ENCODE measurements around the gene OR6J1. TPM values are rescaled to one million over a fixed set of nuclear protein-coding genes. Genes with fewer than 3 reads are reported as not detected.
"Not testable (repeated sequence)": the region's sequence is repeated elsewhere in the genome, so short reads cannot be mapped to it uniquely, and the experiment has no call there.

The OR6J1 gene
- not detected in 2 replicates for total RNA-seq (2014; rRNA removed)
- not detected for polyA plus RNA-seq (2012)

DNA sequence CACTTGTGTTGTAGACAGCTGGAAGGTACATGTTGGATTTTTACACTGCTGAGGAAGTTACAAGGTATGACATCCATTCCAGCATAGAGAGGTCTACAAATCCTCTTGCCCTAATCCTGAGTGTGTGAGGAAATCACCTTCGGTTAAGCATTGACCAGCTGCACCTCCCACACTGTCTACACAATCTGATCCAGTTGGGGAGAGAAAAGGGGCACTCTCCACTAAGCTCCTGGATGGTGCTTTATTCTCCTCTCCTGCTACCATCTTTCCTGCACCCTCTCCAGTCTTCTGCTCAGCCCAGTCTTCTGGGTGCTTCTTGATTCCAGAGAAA lies at the start of gene OR6J1:
Gene OR6J1 (minus strand): TSS at position 48 of the 331 bp plus-strand sequence. CDS start 9,541 bp downstream, outside the sequence.
- no peak for DNase-seq (ENCODE audit: low read depth)

DNA sequence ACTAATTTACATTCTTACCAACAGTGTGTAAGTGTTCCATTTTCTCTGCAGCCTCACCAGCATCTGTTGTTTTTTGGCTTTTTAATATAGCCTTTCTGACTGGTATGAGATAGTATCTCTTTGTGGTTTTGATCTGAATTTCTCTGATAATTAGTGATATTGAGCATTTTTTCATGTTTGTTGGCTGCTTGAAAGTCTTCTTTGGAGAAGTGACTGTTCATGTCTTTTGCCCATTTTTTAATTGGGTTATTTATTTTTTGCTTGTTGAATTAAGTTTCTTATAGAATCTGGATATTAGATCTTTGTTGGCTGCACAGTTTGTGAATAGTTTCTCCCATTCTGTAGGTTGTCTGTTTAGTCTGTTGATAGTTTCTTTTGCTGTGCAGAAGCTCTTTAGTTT lies 48.0 kb upstream of the OR6J1 start:
- no peak for DNase-seq (ENCODE audit: low read depth)

DNA sequence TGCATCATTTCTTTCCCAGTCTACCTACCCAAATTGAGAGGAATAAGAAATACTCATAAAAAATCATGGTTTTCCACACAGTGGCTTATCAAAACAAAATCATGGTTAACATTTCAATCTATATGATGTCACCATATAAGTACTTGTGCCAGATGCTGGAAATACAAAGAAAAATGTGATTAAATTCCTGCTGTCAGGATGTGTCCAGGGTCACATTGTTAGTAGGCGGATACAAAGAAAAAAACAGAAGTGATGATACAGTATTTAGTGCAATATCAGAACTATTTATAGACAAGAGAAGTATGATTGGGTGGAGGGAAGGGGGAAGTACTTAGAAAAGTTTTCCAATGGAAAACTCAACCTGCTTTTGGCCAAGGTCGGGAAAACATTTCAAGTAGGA lies 47.0 kb upstream of the OR6J1 start:
- peak; percentile 77 for DNase-seq (ENCODE audit: low read depth)

DNA sequence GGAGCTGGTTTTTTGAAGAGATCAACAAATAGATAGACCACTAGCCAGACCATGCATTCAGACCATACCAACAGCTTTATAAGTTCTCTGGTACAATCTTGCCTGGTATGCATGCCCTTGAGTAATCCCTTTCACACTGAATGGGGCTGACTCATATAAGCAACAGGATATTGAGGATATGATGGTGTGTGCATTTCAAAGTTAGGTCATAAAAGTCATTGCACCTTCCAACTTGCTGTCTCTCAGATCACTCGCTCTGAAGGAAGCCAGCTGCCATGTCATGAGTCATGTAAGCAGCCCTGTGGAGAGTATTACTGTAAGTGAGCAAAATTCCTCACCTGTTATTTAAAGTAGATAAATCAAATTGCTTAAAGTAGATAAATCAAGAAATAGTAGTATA lies 45.0 kb upstream of the OR6J1 start:
- DNase-seq (ENCODE audit: low read depth): peak; percentile 99

DNA sequence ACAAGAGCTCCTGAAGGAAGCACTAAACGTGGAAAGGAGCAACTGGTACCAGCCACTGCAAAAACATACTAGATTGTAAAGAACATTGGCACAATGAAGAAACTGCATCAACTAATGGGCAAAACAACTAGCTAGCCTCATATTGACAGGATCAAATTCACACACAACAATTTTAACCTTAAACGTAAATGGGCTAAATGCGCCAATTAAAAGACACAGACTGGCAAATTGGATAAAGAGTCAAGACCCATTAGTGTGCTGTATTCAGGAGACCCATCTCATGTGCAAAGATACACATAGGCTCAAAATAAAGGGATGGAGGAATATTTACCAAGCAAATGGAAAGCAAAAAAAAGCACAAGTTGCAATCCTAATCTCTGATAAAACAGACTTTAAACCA lies 43.8 kb upstream of the OR6J1 start:
- DNase-seq (ENCODE audit: low read depth): not testable (repeated sequence)

DNA sequence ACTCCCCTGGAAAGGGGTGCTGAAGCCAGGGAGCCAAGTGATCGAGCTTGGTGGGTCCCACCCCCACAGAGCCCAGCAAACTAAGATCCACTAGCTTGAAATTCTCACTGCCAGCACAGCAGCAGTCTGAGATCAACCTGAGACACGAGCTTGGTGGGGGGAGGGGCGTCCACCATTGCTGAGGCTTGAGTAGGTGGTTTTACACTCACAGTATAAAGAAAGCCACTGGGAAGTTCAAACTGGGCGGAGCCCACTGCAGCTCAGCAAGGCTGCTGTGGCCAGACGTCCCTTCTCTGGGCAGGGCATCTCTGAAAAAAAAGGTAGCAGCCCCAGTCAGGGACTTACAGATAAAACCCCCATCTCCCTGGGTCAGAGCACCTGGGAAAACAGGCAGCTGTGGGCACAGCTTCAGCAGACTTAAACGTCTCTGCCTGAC lies 42.0 kb upstream of the OR6J1 start:
- not testable (repeated sequence) for DNase-seq (ENCODE audit: low read depth)

DNA sequence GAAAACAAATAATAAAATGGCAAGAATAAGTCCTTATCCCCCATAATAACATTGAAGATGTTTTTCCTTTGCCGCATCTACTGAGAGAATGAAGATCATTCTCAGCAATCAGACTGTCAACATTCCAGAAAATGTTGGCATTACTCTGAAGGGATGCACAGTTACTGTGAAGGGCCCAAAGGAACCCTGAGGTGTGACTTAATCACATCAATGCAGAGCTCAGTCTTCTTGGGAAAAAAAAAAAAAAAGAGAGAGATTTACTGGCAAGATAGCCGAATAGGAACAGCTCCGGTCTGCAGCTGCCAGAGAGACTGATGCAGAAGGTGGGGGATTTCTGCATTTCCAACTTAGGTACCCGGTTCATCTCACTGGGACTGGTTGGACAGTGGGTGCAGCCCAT lies 41.3 kb upstream of the OR6J1 start:
- DNase-seq (ENCODE audit: low read depth): no peak

DNA sequence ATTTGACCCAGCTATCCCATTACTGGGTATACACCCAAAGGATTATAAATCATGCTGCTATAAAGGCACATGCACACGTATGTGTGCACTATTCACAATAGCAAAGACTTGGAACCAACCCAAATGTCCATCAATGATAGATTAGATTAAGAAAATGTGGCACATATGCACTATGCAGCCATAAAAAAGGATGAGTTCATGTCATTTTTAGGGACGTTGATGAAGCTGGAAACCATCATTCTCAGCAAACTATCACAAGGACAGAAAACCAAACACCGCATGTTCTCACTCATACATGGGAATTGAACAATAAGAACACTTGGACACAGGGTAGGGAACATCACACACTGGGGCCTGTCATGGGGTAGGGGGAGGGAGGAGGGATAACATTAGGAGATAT lies 39.3 kb upstream of the OR6J1 start:
- not testable (repeated sequence) for DNase-seq (ENCODE audit: low read depth)

DNA sequence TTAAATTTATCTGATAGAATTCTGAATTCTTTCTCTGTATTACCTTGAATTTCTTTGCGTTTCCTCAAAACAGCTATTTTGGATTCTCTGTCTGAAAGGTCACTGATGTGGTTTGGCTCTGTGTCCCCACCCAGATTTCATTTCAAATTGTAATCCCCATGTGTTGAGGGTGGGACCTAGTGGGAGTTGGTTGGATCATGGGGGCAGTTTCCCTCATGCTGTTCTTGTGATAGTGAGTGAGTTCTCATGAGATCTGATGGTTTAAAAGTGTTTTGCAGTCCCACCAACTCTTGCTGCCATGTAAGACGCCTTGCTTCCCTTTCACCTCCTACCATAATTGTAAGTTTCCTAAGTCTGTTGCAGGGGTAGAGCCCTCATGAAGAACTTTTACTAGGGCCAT lies 34.1 kb upstream of the OR6J1 start:
- DNase-seq (ENCODE audit: low read depth): no peak

DNA sequence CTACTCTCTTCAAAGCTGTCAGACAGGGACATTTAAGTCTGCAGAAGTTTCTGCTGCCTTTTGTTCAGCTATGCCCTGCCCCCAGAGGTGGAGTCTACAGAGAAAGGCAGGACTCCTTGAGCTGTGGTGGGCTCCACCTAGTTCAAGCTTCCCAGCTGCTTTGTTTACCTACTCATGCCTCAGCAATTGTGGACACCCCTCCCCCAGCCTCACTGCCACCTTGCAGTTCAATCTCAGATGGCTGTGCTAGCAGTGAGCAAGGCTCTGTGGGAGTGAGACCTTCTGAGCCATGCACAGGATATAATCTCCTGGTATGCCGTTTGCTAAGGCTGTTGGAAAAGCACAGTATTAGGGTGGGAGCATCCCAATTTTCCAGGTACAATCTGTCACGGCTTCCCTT lies 33.4 kb upstream of the OR6J1 start:
- DNase-seq (ENCODE audit: low read depth): not testable (repeated sequence)

DNA sequence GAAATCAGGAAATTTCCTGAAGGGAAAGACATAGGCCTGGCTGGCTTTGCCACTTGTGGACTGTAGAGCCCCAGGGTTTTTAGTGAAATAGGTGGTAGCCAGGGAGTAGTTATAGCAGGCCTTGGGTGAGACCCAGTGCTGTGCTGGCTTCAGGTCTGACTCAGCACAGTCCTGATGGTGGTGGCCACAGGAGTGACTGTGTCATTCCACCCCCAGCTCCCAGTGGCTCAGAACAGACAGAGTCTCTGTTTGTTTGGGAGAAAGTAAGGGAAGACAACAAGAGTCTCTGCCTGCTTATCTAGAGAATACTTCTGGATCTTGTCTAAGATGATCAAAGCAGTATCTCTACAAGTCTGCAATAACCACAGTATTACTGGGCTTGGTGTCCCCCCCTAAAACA lies 27.5 kb upstream of the OR6J1 start:
- DNase-seq (ENCODE audit: low read depth): peak; percentile 53

DNA sequence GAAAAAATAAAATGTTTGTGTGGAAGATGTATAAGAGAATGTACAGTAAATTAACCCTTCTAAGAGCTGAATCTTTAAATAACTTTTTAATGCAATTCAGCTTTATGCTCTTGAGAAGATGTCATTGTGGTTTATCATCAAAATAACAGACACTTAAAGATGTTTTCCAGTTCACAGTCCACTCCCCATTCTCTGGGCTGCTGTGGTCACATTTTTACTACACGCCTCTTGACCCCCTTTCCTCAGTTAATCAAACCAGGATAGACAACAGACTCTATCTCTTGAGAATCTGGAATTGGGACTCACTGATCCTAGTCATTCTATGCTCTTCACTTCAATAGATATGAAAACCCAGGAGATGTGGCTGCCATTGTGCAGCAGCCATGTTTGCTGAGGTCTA lies 24.7 kb upstream of the OR6J1 start:
- no peak for DNase-seq (ENCODE audit: low read depth)

DNA sequence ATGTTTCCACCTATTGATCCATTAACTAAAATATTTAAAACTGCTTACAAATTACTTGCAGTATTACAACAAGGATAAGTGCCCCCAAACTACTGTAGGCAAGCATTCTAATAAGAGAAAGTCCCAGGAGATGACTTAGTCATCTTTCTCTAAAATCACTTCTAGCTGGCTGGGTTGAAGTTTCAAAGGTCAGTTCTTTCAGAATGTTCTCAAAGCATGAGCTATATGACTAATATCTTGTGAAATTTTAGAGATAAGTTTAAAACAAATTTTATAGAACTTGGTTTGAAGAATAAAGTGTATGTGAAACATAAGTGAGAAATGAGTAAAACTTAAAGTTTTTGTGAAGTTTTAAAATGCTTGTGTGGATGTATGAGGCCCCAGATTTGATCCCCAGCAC lies 24.3 kb upstream of the OR6J1 start:
- DNase-seq (ENCODE audit: low read depth): peak; percentile 85

DNA sequence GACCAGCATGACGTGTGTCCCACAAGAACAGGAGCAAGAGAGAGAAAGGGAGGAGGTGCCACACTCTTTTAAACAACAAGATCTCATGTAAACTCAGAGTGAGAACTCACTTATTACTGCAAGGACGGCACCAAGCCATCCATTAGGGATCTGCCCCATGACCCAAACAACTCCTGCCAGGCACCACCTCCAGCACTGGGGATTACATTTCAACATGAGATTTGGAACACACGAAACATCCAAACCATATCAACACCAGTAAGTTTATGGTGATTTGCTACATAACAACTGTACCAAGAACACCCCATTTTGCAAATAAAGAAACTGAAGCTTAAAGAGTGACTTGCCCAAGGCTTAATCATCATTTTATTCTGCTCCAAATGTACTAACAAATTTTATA lies 23.7 kb upstream of the OR6J1 start:
- no peak for DNase-seq (ENCODE audit: low read depth)

DNA sequence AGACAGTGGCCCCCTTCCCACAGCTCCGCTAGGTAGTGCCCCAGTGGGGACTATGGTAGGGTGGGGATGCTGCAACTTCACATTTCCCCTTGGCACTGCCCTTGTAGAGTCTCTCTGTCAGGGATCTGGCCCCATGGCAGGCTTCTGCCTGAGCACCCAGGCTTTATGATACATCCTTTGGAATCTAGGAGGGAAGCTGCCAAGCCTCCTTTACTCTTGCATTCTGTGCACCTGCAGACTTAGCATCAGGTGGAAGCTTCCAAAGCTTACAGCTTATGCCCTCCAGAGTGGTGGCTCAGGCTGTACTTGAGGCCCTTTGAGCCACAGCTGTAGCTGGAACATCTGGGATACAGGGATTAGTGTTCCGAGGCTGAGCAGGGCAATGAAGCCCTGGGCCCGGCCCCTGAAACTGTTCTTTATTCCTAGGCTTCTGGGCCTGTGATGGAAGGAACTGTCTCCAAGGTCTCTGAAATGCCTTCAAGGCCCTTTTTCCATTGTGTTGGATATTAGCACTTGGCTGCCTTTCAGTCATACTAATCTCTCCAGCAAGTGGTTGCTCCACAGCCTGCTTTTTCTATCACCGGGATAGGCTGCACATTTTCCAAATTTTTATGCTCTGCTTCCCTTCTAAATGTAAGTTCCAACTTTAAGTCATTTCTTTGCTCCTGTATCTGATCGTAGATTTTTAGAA lies 22.2 kb upstream of the OR6J1 start:
- DNase-seq (ENCODE audit: low read depth): no peak

DNA sequence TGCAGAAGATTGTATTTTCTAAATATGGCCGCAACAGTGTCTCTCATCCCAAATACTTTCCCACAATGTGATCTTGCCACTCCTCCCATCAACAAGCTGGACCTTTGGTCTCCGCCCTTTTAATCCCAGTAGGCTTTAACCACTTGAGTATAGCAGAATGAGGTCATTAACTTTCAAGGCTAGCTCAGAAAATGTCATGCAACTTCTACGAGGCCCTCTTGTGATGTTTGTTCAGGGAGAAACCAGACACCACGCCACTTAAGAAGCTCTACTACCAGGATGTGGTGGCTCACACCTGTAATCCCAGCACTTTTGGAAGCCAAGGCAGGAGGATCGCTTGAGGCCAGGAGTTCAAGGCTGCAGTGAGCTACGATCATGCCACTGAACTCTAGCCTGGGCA lies 20.1 kb upstream of the OR6J1 start:
- DNase-seq (ENCODE audit: low read depth): peak; percentile 64

DNA sequence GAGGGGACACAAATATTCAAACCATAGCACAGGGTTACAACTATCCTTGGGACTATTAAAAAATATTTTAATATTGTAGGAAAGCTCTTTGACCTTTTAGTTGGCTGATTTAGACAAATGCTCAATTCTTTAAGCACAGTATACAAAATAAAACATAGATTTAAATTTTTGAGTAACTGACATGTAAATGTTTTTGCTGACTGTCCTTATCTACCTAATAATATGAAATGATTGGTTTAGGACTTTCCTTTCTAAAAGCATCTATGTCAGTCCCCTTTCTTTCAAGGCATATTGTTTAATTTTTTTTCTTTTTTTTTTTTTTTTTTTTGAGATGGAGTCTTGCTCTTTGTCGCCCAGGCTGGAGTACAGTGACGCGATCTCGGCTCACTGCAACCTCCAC lies 16.5 kb upstream of the OR6J1 start:
- no peak for DNase-seq (ENCODE audit: low read depth)

DNA sequence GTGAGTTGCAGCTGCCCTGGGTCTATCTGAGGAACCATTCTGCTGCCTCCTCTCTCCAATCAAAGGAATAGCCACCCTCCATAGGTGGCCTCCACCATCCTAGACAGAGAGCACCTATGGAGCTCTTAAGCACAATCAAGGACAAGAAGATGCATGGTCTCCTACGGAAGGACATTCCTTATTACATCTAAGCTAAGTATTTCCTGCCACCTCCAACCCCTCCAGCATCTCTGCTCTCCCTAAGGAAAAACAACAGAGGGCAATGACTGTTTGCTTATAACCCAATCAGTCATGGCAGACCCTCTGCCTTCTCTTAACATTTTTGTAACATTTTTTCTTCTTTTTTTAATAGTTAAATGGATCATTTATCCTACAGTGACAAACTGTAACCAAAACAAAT lies 14.8 kb upstream of the OR6J1 start:
- no peak for DNase-seq (ENCODE audit: low read depth)

DNA sequence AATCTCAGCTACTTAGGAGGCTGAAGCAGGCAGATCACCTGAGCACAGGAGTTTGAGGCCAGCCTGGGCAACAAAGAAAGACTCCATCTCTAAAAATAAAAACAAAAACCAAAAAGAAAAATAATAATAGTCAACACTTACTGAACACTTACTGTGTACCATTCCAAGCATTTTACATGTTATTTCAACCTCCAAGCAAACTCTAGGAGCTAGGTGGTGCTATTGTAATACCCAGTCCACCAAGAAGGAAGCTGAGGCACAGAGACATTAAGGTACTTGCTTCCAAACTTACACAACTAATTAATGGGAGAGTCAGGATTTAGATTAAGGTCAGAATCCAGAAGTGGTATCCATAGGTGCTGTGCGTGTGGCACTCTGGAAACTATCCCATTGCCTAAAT lies 13.7 kb upstream of the OR6J1 start:
- peak; percentile 52 for DNase-seq (ENCODE audit: low read depth)

DNA sequence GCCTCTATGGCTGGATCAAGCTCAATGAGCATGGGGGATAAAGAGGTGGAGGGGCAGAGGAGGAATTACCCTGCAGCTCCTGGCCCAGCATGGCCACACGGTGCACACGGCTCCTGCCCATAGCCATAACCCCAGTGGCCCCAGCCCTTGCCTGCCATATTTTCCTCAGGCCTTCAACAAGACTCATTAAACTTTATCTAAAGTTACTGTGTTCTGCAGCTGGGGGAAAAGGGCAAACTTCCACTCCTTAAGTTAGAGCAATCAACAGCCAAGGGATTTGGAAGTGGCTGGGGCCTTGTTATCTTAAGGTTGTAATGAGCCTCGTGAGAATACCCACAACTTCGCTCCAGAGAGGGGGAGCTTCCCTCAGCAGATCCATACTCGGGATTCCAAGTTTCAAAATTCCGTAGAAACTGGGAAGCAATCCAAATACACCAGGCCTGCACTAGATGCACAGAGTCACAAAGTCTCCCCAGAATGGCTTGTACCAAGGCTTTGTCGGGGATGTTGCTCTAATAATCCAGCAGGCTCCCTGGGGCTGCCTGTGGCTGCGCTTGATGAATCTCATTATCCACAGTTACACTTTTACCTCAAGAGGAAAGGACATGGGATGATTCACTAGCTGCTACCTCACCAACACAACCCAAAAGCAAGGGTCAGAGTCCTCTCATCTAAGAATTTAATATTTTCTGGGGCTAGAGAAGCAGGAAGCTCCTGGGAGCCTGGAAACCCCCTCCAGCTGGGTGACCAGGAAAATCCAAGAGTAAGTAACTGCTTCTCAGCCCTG lies 13.0 kb upstream of the OR6J1 start:
- DNase-seq (ENCODE audit: low read depth): no peak

DNA sequence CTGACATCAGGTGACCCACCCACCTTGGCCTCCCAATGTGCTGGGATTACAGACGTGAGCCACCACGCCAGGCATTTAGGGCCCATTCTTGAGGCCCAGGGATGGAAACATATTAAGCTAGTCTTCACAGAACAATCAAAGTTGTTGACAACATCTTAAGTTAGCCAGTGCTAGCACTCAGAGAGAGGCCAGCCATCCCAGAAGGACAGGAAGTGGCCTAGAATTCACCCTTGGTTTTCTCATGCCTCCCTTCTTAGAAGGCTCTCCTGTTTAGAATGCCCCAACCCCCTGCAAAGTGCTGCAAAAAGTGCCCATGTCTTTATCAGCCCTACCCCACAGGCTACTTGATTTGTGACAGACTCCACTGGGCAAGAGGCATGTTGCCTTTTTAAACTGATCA lies 12.1 kb upstream of the OR6J1 start:
- no peak for DNase-seq (ENCODE audit: low read depth)

DNA sequence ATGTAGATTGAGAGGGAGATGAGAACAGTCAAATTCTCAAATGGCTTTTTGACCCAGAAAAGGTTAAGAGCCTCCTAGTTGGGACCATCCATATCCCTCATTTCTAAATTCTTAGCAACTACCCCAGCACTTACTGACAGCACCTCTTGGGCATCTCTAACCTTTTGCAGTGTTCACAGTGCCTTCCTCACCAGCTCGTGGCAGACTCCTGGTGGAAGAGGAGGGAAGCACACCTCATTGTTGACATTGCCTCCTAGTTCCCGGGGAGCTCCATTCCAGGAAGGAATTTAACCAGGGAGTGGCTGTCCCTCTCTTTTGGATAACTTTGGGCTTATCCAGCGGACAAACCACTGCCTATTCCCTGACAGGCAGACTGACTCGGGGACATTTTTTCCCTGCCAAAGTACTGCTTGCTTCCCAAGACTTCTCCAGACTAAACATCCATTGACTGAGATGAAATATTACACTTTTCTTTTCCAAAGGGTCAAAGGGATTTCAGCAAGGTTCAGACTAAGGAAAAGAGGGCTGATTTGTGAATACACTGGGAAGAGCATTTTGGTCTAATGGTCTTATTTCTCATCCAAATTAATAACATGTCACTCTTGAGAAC lies 9.0 kb upstream of the OR6J1 start:
- DNase-seq (ENCODE audit: low read depth): peak; percentile 80

DNA sequence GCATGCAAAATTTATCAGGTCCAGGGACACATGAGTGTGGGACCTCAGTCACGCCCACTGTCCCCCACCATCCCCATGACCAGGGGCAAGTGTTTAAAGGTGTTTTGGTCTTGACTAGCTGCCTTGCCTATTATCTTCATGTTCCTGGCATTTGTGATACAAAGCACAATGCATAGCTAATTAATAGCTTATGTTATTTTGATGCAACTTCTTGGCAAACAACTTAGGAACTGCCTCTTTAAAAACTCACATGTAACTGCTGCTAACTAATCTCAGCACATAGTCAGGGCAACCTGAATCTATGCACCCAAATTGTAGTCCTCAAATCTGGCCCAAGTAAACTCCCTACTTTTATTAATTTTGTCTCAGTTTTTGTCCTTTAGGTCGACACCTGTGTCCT lies 7.4 kb upstream of the OR6J1 start:
- DNase-seq (ENCODE audit: low read depth): no peak

Data from LHCN-M2 (cell line).